WTC11 (cell line): Measurements from ENCODE around the gene CACNA1C. TPM values are rescaled to one million over a fixed set of nuclear protein-coding genes. Genes with fewer than 3 reads are reported as not detected.

Source experiments
- ATAC-seq: fragments of 200-7000 bp; cut with Tn5 transposase; 2 replicates; pipeline ENCODE4 v1.10.0; 2021; ENCODE audit warnings: mild to moderate bottlenecking, moderate library complexity
- CTCF ChIA-PET: fragments of 300-600 bp; sonication (Branson Sonifier 250); formaldehyde crosslinking; loops from one replicate; lab custom pipeline; 2021; ENCODE audit warnings: antibody characterized with exemption; lab: Charles Lee
- POLR2A ChIA-PET: fragments of 350-600 bp; sonication (Branson Sonifier 250); formaldehyde crosslinking; loops from one replicate; lab custom pipeline; 2021; ENCODE audit warnings: antibody characterized with exemption; lab: Charles Lee
- DNase-seq: peaks from one replicate; pipeline ENCODE4 v3.0.0; 2021; ENCODE audit warnings: low spot score
- H3K27ac Mint-ChIP-seq: 2 replicates; pipeline ENCODE4 v1.8.0; 2021; ENCODE audit warnings: mixed read lengths
- H3K27me3 Mint-ChIP-seq: 2 replicates; pipeline ENCODE4 v1.8.0; 2021; ENCODE audit warnings: low read depth, mild to moderate bottlenecking, moderate library complexity, mixed read lengths
- H3K36me3 Mint-ChIP-seq: 2 replicates; pipeline ENCODE4 v1.8.0; 2021; ENCODE audit warnings: mixed read lengths
- H3K4me1 Mint-ChIP-seq: 2 replicates; pipeline ENCODE4 v1.8.0; 2022; ENCODE audit warnings: mixed read lengths
- H3K4me3 Mint-ChIP-seq: 2 replicates; pipeline ENCODE4 v1.8.0; 2021; ENCODE audit warnings: mild to moderate bottlenecking, moderate library complexity, mixed read lengths
- H3K9me3 Mint-ChIP-seq: 2 replicates; pipeline ENCODE4 v1.8.0; 2021; ENCODE audit warnings: mixed read lengths
- ATF3 ChIP-seq: sonication (generic); formaldehyde crosslinking; conservative IDR thresholded peaks from 2 replicates; pipeline ENCODE4 v1.8.1; 2022; ENCODE audit warnings: mild to moderate bottlenecking, missing genetic modification reagents
- ATF6 ChIP-seq: sonication (generic); formaldehyde crosslinking; IDR thresholded peaks from 2 replicates; pipeline ENCODE4 v1.8.1; 2023; ENCODE audit warnings: mild to moderate bottlenecking, missing genetic modification reagents
- E2F4 ChIP-seq: sonication (generic); formaldehyde crosslinking; IDR thresholded peaks from 2 replicates; pipeline ENCODE4 v1.8.1; 2022; ENCODE audit warnings: low read depth, mild to moderate bottlenecking, moderate library complexity, missing genetic modification reagents, borderline replicate concordance
- ETV6 ChIP-seq: sonication (generic); formaldehyde crosslinking; IDR thresholded peaks from 2 replicates; pipeline ENCODE4 v1.8.1; 2022; ENCODE audit warnings: mild to moderate bottlenecking, missing genetic modification reagents
- FOXK1 ChIP-seq: sonication (generic); formaldehyde crosslinking; IDR thresholded peaks from 2 replicates; pipeline ENCODE4 v1.8.0; 2022; ENCODE audit warnings: mild to moderate bottlenecking, moderate library complexity, missing genetic modification reagents
- FOXP1 ChIP-seq: sonication (generic); formaldehyde crosslinking; IDR thresholded peaks from 2 replicates; pipeline ENCODE4 v1.8.0; 2022; ENCODE audit warnings: missing genetic modification reagents, mild to moderate bottlenecking, moderate library complexity, borderline replicate concordance
- GTF2I ChIP-seq: fragments of 250-450 bp; sonication (Bioruptor Pico); conservative IDR thresholded peaks from 2 replicates; pipeline ENCODE4 v1.4.0; 2021; ENCODE audit warnings: mild to moderate bottlenecking
- HMGXB4 ChIP-seq: sonication (generic); formaldehyde crosslinking; IDR thresholded peaks from 2 replicates; pipeline ENCODE4 v1.8.1; 2023; ENCODE audit warnings: mild to moderate bottlenecking, moderate library complexity, missing genetic modification reagents
- IRF2 ChIP-seq: sonication (generic); formaldehyde crosslinking; IDR thresholded peaks from 2 replicates; pipeline ENCODE4 v1.8.0; 2022; ENCODE audit warnings: low read depth, missing genetic modification reagents, borderline replicate concordance
- JUN ChIP-seq: sonication (generic); formaldehyde crosslinking; IDR thresholded peaks from 2 replicates; pipeline ENCODE4 v1.8.0; 2023; ENCODE audit warnings: mild to moderate bottlenecking, missing genetic modification reagents
- KAT7 ChIP-seq: sonication (generic); formaldehyde crosslinking; IDR thresholded peaks from 2 replicates; pipeline ENCODE4 v1.8.1; 2023; ENCODE audit warnings: missing genetic modification reagents, mild to moderate bottlenecking, borderline replicate concordance
- MAX ChIP-seq: sonication (generic); formaldehyde crosslinking; IDR thresholded peaks from 2 replicates; pipeline ENCODE4 v1.8.0; 2022; ENCODE audit warnings: mild to moderate bottlenecking, missing genetic modification reagents
- MYBL2 ChIP-seq: sonication (generic); formaldehyde crosslinking; IDR thresholded peaks from 2 replicates; pipeline ENCODE4 v1.8.1; 2023; ENCODE audit warnings: mild to moderate bottlenecking, moderate library complexity, missing genetic modification reagents
- NR2C2 ChIP-seq: sonication (generic); formaldehyde crosslinking; IDR thresholded peaks from 2 replicates; pipeline ENCODE4 v1.8.0; 2022; ENCODE audit warnings: mild to moderate bottlenecking, missing genetic modification reagents
- PREB ChIP-seq: sonication (generic); formaldehyde crosslinking; IDR thresholded peaks from 2 replicates; pipeline ENCODE4 v1.8.1; 2022; ENCODE audit warnings: mild to moderate bottlenecking, missing genetic modification reagents, moderate library complexity, borderline replicate concordance
- RELA ChIP-seq: sonication (generic); formaldehyde crosslinking; IDR thresholded peaks from 2 replicates; pipeline ENCODE4 v1.8.1; 2022; ENCODE audit warnings: missing genetic modification reagents, mild to moderate bottlenecking, borderline replicate concordance
- RORB ChIP-seq: fragments of 250-450 bp; sonication (Bioruptor Pico); IDR thresholded peaks from 2 replicates; pipeline ENCODE4 v1.9.0; 2021; ENCODE audit warnings: mild to moderate bottlenecking
- SMAD3 ChIP-seq: sonication (generic); formaldehyde crosslinking; IDR thresholded peaks from 2 replicates; pipeline ENCODE4 v1.8.0; 2022; ENCODE audit warnings: missing genetic modification reagents, mild to moderate bottlenecking, borderline replicate concordance
- SOX15 ChIP-seq: fragments of 250-450 bp; sonication (Bioruptor Pico); IDR thresholded peaks from 2 replicates; pipeline ENCODE4 v1.9.0; 2021; ENCODE audit warnings: mild to moderate bottlenecking
- SP1 ChIP-seq: sonication (generic); formaldehyde crosslinking; conservative IDR thresholded peaks from 2 replicates; pipeline ENCODE4 v1.8.1; 2022; ENCODE audit warnings: missing genetic modification reagents
- TEAD1 ChIP-seq: sonication (generic); formaldehyde crosslinking; IDR thresholded peaks from 2 replicates; pipeline ENCODE4 v1.8.0; 2022; ENCODE audit warnings: mild to moderate bottlenecking, missing genetic modification reagents
- ZNF232 ChIP-seq: sonication (generic); formaldehyde crosslinking; IDR thresholded peaks from 2 replicates; pipeline ENCODE4 v1.8.0; 2022; ENCODE audit warnings: mild to moderate bottlenecking, missing genetic modification reagents
- ZNF263 ChIP-seq: sonication (generic); formaldehyde crosslinking; IDR thresholded peaks from 2 replicates; pipeline ENCODE4 v1.8.1; 2022; ENCODE audit warnings: low read depth, mild to moderate bottlenecking, moderate library complexity, missing genetic modification reagents
- total RNA-seq: library from RNA; stranded (reverse); gene quantifications from 3 replicates; pipeline ENCODE4 v1.2.3, GENCODE V29; 2021

Gene CACNA1C
- total RNA-seq, 1 experiment from 2014 or later: 1.7 TPM

- ChIA-PET CTCF (interaction anchor here (0.6 to 1.0 kb wide), 5 partner anchors 9 to 1397 kb away, joined by 3 to 4 read pairs (median 3); no protein-coding TSS in a partner anchor), POLR2A (no interaction called here)
- Mint-ChIP-seq H3K36me3 (no peaks in the 10 kb centered on the region), H3K27ac (no peak overlapping the region), H3K4me1 (peaks cover 8% of the 10 kb centered on the region), H3K27me3 (no peaks in the 10 kb centered on the region), H3K4me3 (no peak overlapping the region), H3K9me3 (no peaks in the 10 kb centered on the region)
- TF ChIP-seq JUN (CRISPR knock-in tag) (no peak), ATF3 (CRISPR knock-in tag) (no peak), GTF2I (CRISPR knock-in tag) (no peak), RORB (CRISPR knock-in tag) (no peak), FOXK1 (CRISPR knock-in tag) (no peak), ZNF263 (CRISPR knock-in tag) (no peak), SMAD3 (CRISPR knock-in tag) (no peak), ATF6 (no peak)
- DNase-seq (no peak), ATAC-seq (no peak)
These were observed 92.2 kb downstream of the CACNA1C start for GRCh38 chr12:2144951-2145350.

- no peaks in the 10 kb centered on the region for H3K36me3 Mint-ChIP-seq
- ATAC-seq (no peak), DNase-seq (no peak)
- ChIA-PET CTCF (interaction anchor here (0.8 to 1.0 kb wide), 4 partner anchors 9 to 88 kb away, joined by 3 read pairs; no protein-coding TSS in a partner anchor), POLR2A (no interaction called here)
- H3K27ac Mint-ChIP-seq: no peak overlapping the region
- TF ChIP-seq ETV6 (no peak), IRF2 (no peak), SOX15 (CRISPR knock-in tag) (no peak), FOXP1 (no peak), PREB (CRISPR knock-in tag) (no peak), ZNF232 (CRISPR knock-in tag) (no peak), MAX (CRISPR knock-in tag) (no peak), KAT7 (CRISPR knock-in tag) (no peak), TEAD1 (CRISPR knock-in tag) (no peak), MYBL2 (CRISPR knock-in tag) (no peak), SP1 (CRISPR knock-in tag) (no peak), RELA (CRISPR knock-in tag) (no peak), ATF3 (CRISPR knock-in tag) (no peak), E2F4 (CRISPR knock-in tag) (no peak), NR2C2 (CRISPR knock-in tag) (no peak), HMGXB4 (no peak)
- H3K9me3 Mint-ChIP-seq: no peaks in the 10 kb centered on the region
- H3K27me3 Mint-ChIP-seq: no peaks in the 10 kb centered on the region
- H3K4me3 Mint-ChIP-seq: no peak overlapping the region
- peaks cover 8% of the 10 kb centered on the region for H3K4me1 Mint-ChIP-seq
These were observed 92.7 kb downstream of the CACNA1C start for GRCh38 chr12:2145433-2145998.
